K562 (cell line): Measurements from ENCODE around the gene RGS19. TPM values are rescaled to one million over a fixed set of nuclear protein-coding genes. Genes with fewer than 3 reads are reported as not detected.

Source experiments
- ARNT ChIP-seq, 2 experiments: fragments of 450-650 bp; IDR thresholded peaks; 2 replicates each; pipeline ENCODE4 v1.6.1; 2016; ENCODE audit warnings: mild to moderate bottlenecking in 1 of 2
- ATF7 ChIP-seq: fragments of 450-650 bp; IDR thresholded peaks from 2 replicates; pipeline ENCODE4 v1.7.1; 2014; ENCODE audit warnings: mild to moderate bottlenecking, moderate library complexity
- BCL6 ChIP-seq: fragments of 250-450 bp; sonication (Bioruptor Pico); IDR thresholded peaks from 2 replicates; pipeline ENCODE4 v1.4.0; 2020
- BRD9 ChIP-seq: fragments of 450-650 bp; IDR thresholded peaks from 2 replicates; pipeline ENCODE4 v1.6.1; 2018; ENCODE audit warnings: low read depth; ENCODE audit not compliant: partially characterized antibody
- CCNT2 ChIP-seq: IDR thresholded peaks from 2 replicates; pipeline ENCODE4 v1.6.1; 2011; ENCODE audit warnings: borderline replicate concordance, low read depth, mild to moderate bottlenecking, moderate library complexity, mixed read lengths, low read length; ENCODE audit not compliant: insufficient read length; ENCODE audit errors: extremely low read depth
- CTBP1 ChIP-seq: fragments of 450-650 bp; IDR thresholded peaks from 2 replicates; pipeline ENCODE4 v1.6.1; 2016; ENCODE audit warnings: borderline replicate concordance
- HDAC2 ChIP-seq: fragments of 450-650 bp; IDR thresholded peaks from 2 replicates; pipeline ENCODE4 v1.6.1; 2016; ENCODE audit warnings: mild to moderate bottlenecking
- HES1 ChIP-seq: fragments of 450-650 bp; IDR thresholded peaks from 2 replicates; pipeline ENCODE4 v1.6.1; 2016; ENCODE audit warnings: low read depth, mild to moderate bottlenecking, moderate library complexity
- HOXB6 ChIP-seq: fragments of 250-450 bp; sonication (Bioruptor Pico); IDR thresholded peaks from 2 replicates; pipeline ENCODE4 v1.5.1; 2022; ENCODE audit warnings: mild to moderate bottlenecking, borderline replicate concordance
- MEIS2 ChIP-seq: fragments of 450-650 bp; IDR thresholded peaks from 2 replicates; pipeline ENCODE4 v1.6.1; 2014; ENCODE audit warnings: mild to moderate bottlenecking; ENCODE audit not compliant: partially characterized antibody
- NR3C1 ChIP-seq: sonication (generic); formaldehyde crosslinking; IDR thresholded peaks from 2 replicates; pipeline ENCODE4 v1.8.1; 2022; ENCODE audit warnings: missing genetic modification reagents
- PRDM10 ChIP-seq: fragments of 450-650 bp; IDR thresholded peaks from 2 replicates; pipeline ENCODE4 v1.6.1; 2018; ENCODE audit not compliant: partially characterized antibody
- SMAD4 ChIP-seq: fragments of 250-450 bp; sonication (Bioruptor Pico); conservative IDR thresholded peaks from 2 replicates; pipeline ENCODE4 v1.8.0; 2021; ENCODE audit warnings: inconsistent platforms, mild to moderate bottlenecking, moderate library complexity
- TAF1 ChIP-seq: IDR thresholded peaks from 2 replicates; pipeline ENCODE4 v1.6.1; 2011; ENCODE audit warnings: mild to moderate bottlenecking, low read length, moderate library complexity; ENCODE audit not compliant: insufficient read depth, control insufficient read depth, severe bottlenecking; ENCODE audit errors: extremely low read depth
- TCF7L2 ChIP-seq: fragments of 150-350 bp; IDR thresholded peaks from 2 replicates; pipeline ENCODE4 v1.6.1; 2016; ENCODE audit warnings: low read depth, mild to moderate bottlenecking, low read length, moderate library complexity
- TCFL5 ChIP-seq: fragments of 250-450 bp; sonication (Bioruptor Pico); conservative IDR thresholded peaks from 2 replicates; pipeline ENCODE4 v1.6.1; 2021; ENCODE audit warnings: mild to moderate bottlenecking, moderate library complexity, matching md5 sums
- TFE3 ChIP-seq: fragments of 450-650 bp; formaldehyde crosslinking; IDR thresholded peaks from 2 replicates; pipeline ENCODE4 v1.4.0; 2020; ENCODE audit warnings: mild to moderate bottlenecking, mixed read lengths
- TOE1 ChIP-seq, 2 experiments: fragments of 450-650 bp in 1 of 2; sonication (generic) in 1 of 2; formaldehyde crosslinking in 1 of 2; IDR thresholded peaks; 2 replicates each; pipeline versions ENCODE4 v1.7.1 to v1.8.0; 2016 to 2022; ENCODE audit warnings: borderline replicate concordance in 2 of 2, mild to moderate bottlenecking in 2 of 2, antibody characterized with exemption in 1 of 2, inconsistent platforms in 1 of 2, low read depth in 1 of 2, missing genetic modification reagents in 1 of 2, moderate library complexity in 1 of 2
- ZNF12 ChIP-seq: sonication (generic); formaldehyde crosslinking; IDR thresholded peaks from 2 replicates; pipeline ENCODE4 v1.4.0; 2020; ENCODE audit warnings: mild to moderate bottlenecking, missing genetic modification reagents
- ZNF232 ChIP-seq: sonication (generic); formaldehyde crosslinking; IDR thresholded peaks from 2 replicates; pipeline ENCODE4 v1.8.0; 2022; ENCODE audit warnings: mild to moderate bottlenecking, missing genetic modification reagents
- ZNF507 ChIP-seq: conservative IDR thresholded peaks from 2 replicates; pipeline ENCODE4 v1.6.1; 2017; ENCODE audit warnings: missing genetic modification characterization, missing compliant biosample characterization
- ZNF644 ChIP-seq: fragments of 200-800 bp; sonication (Bioruptor generic); IDR thresholded peaks from 2 replicates; pipeline ENCODE4 v1.6.1; 2016; ENCODE audit warnings: low read depth, missing genetic modification characterization, missing compliant biosample characterization
- ZNF75A ChIP-seq: fragments of 450-650 bp; formaldehyde crosslinking; IDR thresholded peaks from 2 replicates; pipeline ENCODE4 v1.4.0; 2020; ENCODE audit warnings: mild to moderate bottlenecking
- polyA plus RNA-seq, 8 experiments: library from polyadenylated mRNA; depleted of rRNA in 4 of 8; stranded (reverse) in 5 of 8; unstranded in 3 of 8; fragments of >200 nt; fragmentation: Nextera tagmentation in 2 of 8; fragmentation: Illumina TruSeq in 1 of 8; extraction: Ambion mirVana in 2 of 8; extraction: Trizol in 1 of 8; gene quantifications; 2 replicates each; pipeline versions ENCODE4 v1.2.1 to v1.2.3, GENCODE V29; 2011 to 2014; ENCODE audit warnings: inconsistent platforms in 1 of 8, missing spikeins in 1 of 8
- total RNA-seq, 7 experiments: library from RNA; depleted of rRNA in 6 of 7; stranded (reverse); fragments of >200 nt in 6 of 7; fragmentation: Illumina TruSeq in 2 of 7; extraction: Trizol in 2 of 7; gene quantifications; 2 replicates each; pipeline versions ENCODE4 v1.2.1 to v1.2.3, GENCODE V29; 2011 to 2021; ENCODE audit warnings: low replicate concordance in 1 of 7

Gene RGS19
- total and polyA plus RNA-seq, 9 of the 15 experiments (the other 6 are each of a cell fraction or from before 2014, with no cell fraction given) = 0.41 to 23.7 (median 14.6) TPM

GRCh38 chr20:64079273-64080012 is at the start of gene RGS19 (continued):
- TF ChIP-seq HES1 (no peak), NR3C1 (CRISPR knock-in tag) (0 out of 2 replicates have a peak, but pooled peaks have one; percentile 3), TFE3 (CRISPR knock-in tag) (no peak), ZNF12 (CRISPR knock-in tag) (peak; percentile 48; the same call in 1 of the 2 replicates), TOE1 (IDR thresholded peaks at IDR 0.05; ENCODE audit: borderline replicate concordance) (peak; percentile 46; the same call in 1 of the 2 replicates), TOE1 (CRISPR knock-in tag; IDR thresholded peaks at IDR 0.05; ENCODE audit: borderline replicate concordance, low read depth) (no peak), MEIS2 (peak; percentile 33), CTBP1 (peak; percentile 73; the same call in 1 of the 2 replicates), PRDM10 (no peak), HDAC2 (peak; percentile 79), ATF7 (no peak; the same call in none of the 2 replicates), HOXB6 (CRISPR knock-in tag) (no peak), TCFL5 (no peak), BRD9 (no peak), ZNF644 (tag) (no peak), ZNF507 (tag) (no peak), TCF7L2 (no peak), ARNT (IDR thresholded peaks at IDR 0.05) (no peak), BCL6 (CRISPR knock-in tag) (no peak), CCNT2 (peak; percentile 79), TAF1 (peak; percentile 22), ZNF232 (no peak), SMAD4 (CRISPR knock-in tag) (peak; percentile 77), ZNF75A (CRISPR knock-in tag) (no peak)
